Lung microvascular endothelial cell (primary cell): Measurements from ENCODE around the gene FFAR1. TPM values are rescaled to one million over a fixed set of nuclear protein-coding genes. Genes with fewer than 3 reads are reported as not detected.
"Not testable (repeated sequence)": the region's sequence is repeated elsewhere in the genome, so short reads cannot be mapped to it uniquely, and the experiment has no call there.

Experiments used
- DNase-seq, 2 donors: peaks; one replicate each; pipeline versions ENCODE4 v3.0.0 to v3.0.0-alpha.2; 2010; ENCODE audit warnings: low read depth in 2 of 2
- total RNA-seq: library from RNA; depleted of rRNA; stranded (reverse); fragments of >200 nt; gene quantifications from 2 replicates; pipeline ENCODE4 v1.2.1, GENCODE V29; 2014

The FFAR1 gene
- total RNA-seq, 1 donor from 2014 or later, result not detected

DNA sequence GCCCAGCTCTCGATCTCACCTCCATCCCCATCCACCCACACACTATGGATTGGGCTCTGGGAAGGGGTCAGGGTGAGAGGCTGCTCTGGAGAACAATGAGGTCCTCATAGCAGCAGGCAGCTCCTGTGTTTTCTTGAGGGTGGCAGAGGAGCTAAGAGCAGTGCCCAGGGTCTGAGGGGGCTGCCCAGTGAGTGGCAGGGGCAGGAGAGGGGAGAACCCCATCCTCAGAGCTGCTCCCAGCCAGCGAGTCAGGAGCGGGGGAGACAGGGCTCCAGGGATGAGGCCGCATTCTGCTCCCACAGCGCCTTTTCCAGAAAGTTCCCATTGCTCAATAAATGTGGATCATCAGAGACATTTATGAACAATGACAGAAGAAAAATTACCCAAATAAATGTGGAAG is 12.4 kb downstream of the FFAR1 start:
- DNase-seq, result not testable (repeated sequence)

DNA sequence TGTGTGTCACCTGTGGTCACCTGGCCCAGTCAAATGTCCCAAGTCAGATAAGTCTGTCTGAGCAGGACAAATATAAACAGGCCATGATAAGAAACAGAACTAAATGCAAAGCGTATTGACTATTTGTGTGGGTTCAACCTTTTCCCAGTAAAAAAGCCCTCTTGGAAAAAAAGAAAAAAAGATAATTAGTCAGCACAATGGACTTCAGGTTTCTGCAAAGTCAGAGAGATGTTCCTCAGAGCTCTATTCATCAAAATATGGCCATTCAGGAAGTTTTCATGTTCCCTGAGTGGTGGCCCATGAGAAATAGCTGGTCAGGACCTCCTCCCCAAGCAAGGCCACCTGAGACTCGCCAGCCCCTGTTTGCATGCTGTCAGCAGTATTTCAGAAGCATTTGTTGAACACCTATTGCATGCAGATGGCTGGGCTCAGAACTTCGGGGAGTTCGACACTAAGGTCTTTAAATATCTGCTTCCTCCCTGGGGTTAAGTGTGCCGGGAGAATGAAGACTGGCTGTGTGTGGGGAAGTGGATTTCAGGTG is 13.2 kb downstream of the FFAR1 start:
- no peak for DNase-seq

DNA sequence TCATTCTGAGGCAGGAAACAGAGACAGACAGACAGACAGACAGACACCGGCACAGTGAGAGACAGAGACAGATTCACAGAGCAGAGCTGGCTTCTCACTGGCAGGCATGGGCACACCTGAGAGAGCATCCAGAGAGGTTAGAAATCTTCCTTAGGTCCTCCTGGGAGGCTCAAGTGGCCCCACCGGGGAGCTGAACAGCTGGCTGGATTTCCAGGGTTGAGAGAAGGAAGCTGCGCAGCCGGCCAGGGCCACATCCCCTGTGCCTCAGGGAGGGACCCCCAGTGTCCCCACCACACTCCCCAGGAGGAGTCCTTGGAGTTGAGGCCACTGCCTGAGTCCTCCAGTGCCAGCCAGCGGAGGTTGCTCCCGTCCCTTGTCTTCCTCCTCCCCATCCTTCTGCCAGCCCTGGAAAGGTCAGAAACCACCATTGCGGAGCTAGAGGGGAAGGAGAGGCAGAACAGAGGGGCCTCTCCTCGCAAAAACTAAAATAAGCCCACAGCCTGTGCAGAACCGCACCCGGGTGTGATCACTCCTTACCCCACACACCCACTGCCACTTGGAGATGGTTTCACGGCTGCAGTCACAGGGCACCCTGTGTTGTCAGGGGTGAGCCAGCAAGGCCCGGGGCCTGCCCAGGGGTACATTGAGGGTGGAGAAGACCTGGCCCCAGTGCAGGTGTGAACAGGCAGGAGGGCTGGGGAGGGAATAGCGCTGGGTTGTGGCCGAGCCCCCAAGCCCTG is 14.7 kb downstream of the FFAR1 start:
- DNase-seq, result no peak

DNA sequence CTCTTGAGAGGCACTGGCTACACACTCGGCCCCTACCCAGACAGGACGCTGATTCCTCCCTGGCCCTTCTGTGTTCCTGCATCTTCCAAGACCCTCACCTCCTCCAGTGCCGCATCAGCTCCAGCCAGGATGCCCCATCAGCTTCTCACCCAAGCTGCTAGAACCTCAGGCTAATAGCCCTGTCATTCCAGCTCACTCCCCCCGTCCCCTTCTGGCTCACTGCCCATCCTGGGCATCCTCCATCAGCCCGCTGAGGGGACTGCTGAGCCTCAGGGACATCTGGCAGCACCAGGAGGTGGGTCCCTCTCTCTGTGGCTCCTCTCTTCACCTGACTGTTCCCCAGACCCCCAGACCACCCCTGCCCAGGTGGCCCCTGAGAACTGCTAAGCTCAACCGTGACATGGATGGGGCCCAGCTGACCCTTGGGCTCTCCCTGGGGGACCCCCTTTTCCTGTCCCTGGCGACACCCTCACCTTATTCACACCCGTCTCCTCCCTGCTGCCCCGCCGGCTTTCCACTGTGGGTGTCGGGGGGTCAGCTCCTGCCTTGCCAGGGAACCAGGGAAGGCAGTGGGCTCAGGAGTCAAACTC is 15.4 kb downstream of the FFAR1 start:
- no peak for DNase-seq

DNA sequence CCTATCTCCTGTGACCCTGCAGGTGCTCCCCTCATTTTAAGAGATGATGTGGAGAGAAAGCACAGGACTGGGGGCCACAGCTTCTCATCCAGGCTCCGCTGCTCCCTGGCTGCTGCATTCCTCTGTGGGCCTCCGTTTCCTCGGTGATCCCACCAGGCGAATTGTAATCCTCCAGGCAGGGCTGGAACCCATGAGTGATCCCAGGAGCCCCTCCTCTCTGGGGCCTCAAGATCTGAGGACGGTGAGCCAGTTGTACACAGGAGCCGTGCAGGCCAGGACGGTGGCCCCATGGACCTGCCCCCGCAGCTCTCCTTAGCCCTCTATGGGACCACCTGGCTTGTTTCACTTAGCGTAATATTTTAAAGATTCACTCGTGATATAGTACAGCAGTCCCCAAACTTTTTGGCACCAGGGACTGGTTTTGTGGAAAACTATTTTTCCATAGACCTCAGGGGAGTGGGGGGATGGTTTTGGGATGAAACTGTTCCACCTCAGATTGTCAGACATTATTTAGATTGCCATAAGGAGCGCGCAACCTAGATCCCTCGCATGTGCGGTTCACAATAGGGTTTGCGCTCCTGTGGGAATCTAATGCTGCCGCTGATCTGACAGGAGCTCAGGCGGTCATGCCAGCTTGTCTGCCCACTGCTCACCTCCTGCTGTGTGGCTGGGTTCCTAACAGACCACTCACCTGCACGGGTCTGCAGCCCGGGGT is 16.2 kb downstream of the FFAR1 start:
- no peak for DNase-seq

DNA sequence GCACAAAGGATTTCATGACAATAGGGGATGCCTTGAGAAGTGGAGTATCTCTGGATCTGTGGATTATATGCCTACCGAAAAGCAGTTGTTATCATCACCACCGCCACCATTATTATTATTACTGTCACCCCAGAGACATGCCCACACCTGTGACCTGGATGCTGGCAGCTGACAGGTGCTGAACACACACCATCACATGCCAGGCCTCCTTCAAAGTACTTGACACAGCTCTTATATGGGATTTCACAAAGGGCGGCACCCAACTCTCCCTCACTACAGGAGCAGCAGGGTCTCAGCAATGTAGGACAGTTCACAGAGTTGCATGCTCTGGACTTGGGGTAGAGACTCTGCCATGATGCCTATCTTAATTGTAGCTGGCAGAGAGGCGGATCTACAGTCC is 17.6 kb downstream of the FFAR1 start:
- no peak for DNase-seq

DNA sequence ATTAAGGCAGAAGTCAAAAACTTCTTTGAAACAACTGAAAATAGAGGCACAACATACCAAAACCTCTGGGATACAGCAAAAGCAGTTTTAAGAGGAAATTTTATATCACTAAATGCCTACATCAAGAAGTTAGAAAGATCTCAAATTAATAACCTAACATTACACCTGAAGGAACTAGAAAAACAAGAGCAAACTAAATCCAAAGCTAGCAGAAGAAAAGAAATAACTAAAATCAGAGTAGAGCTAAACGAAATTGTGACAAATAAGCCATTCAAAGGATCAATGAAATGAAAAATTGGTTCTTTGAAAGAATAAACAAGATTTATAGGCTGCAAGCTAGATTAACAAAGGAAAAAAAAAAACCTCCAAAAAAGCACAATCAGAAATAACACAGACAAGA is 20.7 kb downstream of the FFAR1 start:
- DNase-seq, result no peak

DNA sequence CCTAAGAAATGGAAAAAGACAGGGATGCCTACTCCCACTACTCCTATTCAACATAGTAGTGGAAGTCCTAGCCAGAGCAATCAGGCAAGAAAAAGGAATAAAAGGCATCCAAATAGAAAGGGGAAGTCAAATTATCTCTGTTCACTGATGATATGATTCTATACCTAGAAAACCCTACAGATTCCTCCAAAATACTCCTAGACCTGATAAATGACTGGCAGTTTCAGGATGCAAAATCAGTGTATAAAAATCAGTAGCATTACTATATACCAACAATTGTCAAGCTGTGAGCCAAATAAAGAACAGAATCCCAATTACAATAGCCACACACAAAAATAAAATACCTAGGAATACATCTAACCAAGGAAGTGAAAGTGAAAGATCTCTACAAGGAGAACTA is 21.8 kb downstream of the FFAR1 start:
- DNase-seq, result no peak

DNA sequence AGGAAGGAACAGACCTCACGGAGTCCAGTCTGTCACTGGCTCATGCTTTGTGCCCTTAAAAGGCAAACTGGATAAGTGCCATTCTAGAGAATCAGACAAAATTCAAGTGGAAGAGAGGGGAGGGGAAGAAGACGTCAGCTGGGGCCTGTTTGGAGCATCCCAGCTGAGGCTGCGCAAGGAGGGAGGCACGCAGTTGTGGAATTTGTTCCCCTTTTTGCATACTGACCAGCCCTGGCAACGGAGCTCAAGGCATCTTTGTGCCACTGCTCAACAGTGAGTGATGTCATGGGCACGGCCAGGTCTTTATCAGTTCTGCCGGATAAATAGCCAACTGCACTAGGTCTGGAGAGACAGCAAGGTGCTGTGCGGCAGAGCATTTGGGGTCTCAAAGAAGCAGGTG is 23.0 kb downstream of the FFAR1 start, which contains the start of gene GPR42:
TSS of gene GPR42 (plus strand) at position 347 of the 400 bp plus-strand sequence. CDS start 292 bp downstream, outside the sequence.
- no peak for DNase-seq

DNA sequence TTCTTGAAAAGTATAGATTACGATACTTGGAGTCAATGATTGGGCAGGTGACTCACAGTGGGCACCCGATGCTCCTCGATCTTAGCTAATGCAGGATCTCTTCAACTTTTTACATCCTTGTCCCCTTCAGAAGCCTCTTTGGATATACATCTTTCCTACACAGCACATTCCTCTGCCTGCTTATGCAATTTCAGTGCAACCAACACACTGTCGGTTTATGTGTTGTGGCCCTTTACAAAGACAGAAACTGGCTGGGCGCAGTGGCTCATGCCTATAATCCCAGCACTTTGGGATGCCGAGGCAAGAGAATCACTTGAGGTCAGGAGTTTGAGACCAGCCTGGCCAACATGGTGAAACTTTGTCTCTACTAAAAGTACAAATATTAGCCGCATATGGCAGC is 25.8 kb downstream of the FFAR1 start:
- no peak for DNase-seq

DNA sequence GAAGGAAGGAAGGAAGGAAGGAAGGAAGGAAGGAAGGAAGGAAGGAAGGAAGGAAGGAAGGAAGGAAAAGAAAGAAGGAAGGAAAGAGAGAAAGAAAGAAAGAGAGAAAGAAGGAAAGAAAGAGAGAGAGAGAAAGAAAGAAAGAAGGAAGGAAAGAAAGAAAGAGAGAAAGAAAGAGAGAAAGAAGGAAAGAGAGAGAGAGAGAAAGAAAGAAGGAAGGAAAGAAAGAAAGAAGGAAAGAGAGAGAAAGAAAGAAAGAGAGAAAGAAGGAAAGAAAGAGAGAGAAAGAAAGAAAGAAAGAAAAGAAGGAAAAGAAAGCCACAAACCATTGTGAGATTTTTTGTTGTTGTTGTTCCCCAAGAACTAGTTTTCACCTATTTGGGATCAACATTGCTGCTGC is 26.3 kb downstream of the FFAR1 start:
- DNase-seq, result not testable (repeated sequence)

DNA sequence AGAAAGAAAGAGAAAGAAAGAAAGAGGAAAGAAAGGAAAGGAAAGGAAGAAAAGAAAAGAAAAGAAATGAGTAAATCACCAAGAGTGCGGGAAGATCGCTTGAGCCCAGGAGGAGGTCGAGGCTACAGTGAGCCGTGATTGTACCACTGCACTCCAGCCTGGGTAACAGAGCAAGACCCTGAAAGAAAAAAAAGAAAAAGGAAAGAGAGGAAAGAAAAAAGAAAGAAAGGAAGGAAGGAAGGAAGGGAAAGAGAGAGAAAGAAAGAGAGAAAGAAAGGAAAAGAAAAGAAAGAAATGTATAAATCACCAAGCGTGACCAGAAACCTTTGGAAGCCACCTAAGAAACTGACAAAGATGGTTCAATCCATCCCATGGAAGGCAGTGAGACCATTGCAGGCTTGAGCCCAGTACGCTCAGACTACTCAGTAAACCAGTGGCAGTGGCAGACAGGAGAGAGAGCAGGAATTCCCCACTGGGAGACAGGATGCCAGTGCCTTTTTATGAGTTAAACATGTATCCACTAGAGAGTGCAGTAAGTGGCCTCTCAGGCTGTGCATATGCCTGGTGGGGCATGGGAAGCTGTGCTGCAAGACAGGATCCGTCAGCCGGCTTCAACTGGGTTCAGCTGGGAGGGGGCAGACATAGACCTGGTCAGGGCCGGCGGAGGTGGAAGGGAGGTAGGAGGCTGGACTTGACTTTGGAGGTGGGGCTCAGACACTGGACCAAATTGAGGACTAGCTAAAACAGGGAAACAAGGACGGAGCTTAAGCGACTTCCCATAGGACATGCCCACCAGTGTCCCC is 28.0 kb downstream of the FFAR1 start:
- no peak for DNase-seq

DNA sequence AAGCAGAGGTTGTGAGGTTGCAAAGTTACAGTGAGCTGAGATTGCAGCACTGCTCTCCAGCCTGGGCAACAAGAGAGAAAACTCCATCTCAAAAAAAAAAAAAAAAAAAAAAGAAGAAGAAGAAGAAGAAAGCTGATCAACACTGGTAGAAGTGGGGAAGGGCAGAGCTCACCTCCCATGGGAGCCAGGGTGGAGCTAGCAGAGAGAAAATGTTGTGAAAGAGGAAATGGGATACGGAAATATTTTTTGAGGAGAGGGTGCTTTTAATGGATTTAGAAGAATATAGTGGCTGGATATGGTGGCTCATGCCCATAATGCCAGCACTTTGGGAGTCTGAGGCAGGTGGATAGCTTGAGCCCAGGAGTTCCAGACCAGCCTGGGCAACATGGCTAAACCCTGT is 30.0 kb downstream of the FFAR1 start:
- no peak for DNase-seq

DNA sequence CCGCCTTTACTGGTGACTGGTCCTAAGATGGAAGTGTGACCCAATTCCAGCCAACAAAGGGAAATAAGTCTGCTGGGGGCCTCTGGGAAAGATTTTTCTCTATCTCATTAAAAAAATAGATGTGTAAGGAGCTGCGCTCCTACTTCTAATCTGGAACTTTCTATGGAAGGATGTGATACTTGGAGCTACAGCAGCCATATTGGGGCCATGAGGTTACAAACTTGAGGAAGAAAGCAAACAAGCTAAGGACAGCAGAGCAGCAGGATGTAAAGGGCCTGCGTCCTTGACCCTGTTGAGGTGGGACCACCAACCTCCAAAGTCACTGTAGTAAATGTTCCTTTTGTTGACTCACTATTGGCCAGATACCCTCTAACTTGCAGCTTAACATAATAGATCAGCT is 30.7 kb downstream of the FFAR1 start:
- no peak for DNase-seq

DNA sequence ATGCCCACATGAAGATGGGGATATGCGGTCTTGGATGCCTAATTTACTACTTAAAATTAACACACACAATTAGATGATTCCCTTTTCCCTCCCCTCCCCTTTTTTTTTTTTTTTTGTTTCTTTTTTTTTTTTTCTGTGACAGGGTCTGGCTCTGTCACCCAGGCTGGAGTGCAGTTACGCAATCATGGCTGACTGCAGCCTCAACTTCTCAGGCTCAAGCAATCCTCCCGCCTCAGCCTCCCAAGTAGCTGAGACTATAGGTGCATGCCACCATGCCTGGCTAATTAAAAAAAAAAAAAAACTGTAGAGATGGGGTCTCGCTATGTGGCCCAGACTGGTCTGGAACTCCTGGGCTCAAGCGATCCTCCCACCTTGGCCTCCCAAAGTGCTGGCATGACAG is 31.8 kb downstream of the FFAR1 start:
- not testable (repeated sequence) for DNase-seq

DNA sequence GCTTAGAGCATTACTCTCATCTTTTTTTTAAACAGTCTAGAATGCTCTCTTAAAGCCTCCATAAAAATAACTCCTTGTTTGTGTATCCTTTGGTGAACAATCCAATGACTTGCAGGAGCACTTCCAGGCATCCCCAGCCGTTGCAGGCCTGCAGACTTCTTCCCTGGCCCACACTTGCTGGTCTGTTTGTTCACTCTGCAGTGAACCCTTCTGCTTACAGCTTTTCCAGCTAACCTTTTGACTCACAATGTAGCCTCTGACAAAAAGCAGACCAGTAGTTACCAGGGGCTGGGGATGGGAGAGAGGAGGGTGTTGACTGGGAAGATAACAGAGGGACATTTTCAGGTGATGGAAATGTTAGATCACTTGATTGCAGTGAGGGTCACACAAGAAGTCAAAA is 32.3 kb downstream of the FFAR1 start:
- DNase-seq, result no peak

DNA sequence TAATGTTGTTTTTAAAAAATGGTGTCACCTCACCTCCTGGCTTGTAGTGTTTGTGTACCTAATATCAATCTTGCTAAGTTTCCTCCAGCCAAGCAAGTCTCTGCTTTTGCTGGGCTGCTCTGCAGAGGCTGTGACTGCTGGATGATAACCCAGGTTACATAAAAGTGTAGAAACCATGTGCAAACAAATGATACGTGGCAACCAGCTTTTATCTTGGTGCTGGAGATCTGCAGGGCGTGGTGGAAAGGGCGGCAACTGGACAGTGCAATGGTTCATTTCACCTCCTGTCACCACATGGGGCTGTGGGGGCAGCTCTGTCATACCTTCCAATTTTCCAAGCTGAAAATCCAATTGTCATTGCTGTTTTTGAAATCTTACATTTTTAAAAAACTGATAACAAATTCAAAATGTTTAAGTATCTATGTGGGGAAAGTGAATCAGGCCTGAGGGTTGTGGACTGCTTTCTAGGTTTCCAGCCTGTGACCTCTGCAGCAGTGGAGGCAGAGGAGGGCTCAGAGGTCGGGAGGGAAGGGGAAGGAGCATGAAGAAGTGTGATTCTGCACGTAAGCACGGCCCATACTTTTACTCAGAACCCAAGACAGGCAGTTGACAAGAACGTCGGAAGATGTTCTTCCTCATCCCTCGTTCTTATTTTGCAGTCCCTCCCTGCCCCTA is 32.9 kb downstream of the FFAR1 start:
- DNase-seq, result no peak

DNA sequence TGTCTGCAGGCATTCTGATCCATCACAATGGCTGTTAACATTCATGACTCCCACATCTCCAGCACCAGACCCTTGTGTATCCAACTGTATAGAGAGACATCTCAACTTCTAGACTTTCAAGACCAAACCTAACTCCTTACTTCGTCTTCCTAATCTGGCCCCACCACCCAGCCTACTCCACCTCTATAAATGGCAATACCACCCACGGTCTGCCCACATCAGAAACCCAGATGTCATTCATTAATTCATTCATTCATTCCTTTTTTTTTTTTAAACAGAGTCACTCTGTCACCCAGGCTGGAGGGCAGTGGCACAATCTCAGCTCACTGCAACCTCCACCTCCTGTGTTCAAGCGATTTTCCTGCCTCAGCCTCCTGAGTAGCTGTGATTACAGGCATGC is 33.6 kb downstream of the FFAR1 start:
- DNase-seq, result no peak

DNA sequence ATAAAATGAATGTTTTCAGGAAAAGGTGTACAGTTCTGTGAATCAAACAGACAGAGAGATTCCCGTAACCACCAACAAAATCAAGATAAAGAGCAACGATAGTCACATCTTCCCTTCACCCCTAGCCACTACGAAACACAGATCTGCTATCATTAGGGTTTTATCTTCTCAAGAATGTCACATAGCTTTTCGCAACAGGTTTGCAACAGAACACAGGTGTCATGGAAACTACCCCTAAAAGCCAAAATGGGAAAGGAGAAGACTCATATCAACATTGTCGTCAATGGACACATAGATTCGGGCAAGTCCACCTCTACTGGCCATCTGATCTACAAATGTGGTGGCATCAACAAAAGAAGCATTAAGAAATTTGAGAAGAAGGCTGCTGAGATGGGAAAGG is 34.2 kb downstream of the FFAR1 start:
- DNase-seq, result no peak

DNA sequence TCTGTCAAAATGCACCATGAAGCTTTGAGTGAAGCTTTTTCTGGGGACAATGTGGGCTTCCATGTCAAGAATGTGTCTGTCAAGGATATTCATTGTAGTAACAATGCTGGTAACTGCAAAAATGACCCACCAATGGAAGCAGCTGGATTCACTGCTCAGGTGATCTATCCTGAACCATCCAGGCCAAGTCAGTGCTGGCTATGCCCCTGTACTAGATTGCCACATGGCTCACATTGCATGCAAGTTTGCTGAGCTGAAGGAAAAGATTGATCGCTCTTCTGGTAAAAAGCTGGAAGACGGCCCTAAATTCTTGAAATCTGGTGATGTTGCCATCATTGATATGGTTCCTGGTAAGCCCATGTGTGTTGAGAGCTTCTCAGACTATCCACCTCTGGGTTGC is 35.8 kb downstream of the FFAR1 start:
- no peak for DNase-seq
